WTC11 (cell line): ENCODE measurements around the gene RABL3. TPM values are rescaled to one million over a fixed set of nuclear protein-coding genes. Genes with fewer than 3 reads are reported as not detected.

Experiments used
- ATAC-seq: fragments of 200-7000 bp; cut with Tn5 transposase; 2 replicates; pipeline ENCODE4 v1.10.0; 2021; ENCODE audit warnings: mild to moderate bottlenecking, moderate library complexity
- CTCF ChIA-PET: fragments of 300-600 bp; sonication (Branson Sonifier 250); formaldehyde crosslinking; loops from one replicate; lab custom pipeline; 2021; ENCODE audit warnings: antibody characterized with exemption; lab: Charles Lee
- POLR2A ChIA-PET: fragments of 350-600 bp; sonication (Branson Sonifier 250); formaldehyde crosslinking; loops from one replicate; lab custom pipeline; 2021; ENCODE audit warnings: antibody characterized with exemption; lab: Charles Lee
- DNase-seq: peaks from one replicate; pipeline ENCODE4 v3.0.0; 2021; ENCODE audit warnings: low spot score
- H3K27ac Mint-ChIP-seq: 2 replicates; pipeline ENCODE4 v1.8.0; 2021; ENCODE audit warnings: mixed read lengths
- H3K27me3 Mint-ChIP-seq: 2 replicates; pipeline ENCODE4 v1.8.0; 2021; ENCODE audit warnings: low read depth, mild to moderate bottlenecking, moderate library complexity, mixed read lengths
- H3K36me3 Mint-ChIP-seq: 2 replicates; pipeline ENCODE4 v1.8.0; 2021; ENCODE audit warnings: mixed read lengths
- H3K4me1 Mint-ChIP-seq: 2 replicates; pipeline ENCODE4 v1.8.0; 2022; ENCODE audit warnings: mixed read lengths
- H3K4me3 Mint-ChIP-seq: 2 replicates; pipeline ENCODE4 v1.8.0; 2021; ENCODE audit warnings: mild to moderate bottlenecking, moderate library complexity, mixed read lengths
- H3K9me3 Mint-ChIP-seq: 2 replicates; pipeline ENCODE4 v1.8.0; 2021; ENCODE audit warnings: mixed read lengths
- ATF1 ChIP-seq: sonication (generic); formaldehyde crosslinking; IDR thresholded peaks from 2 replicates; pipeline ENCODE4 v1.8.1; 2023; ENCODE audit warnings: mild to moderate bottlenecking, moderate library complexity, missing genetic modification reagents
- ATF2 ChIP-seq: sonication (generic); formaldehyde crosslinking; IDR thresholded peaks from 2 replicates; pipeline ENCODE4 v1.8.1; 2022; ENCODE audit warnings: low read depth, missing genetic modification reagents, borderline replicate concordance
- EMX1 ChIP-seq: fragments of 250-450 bp; sonication (Bioruptor Pico); IDR thresholded peaks from 2 replicates; pipeline ENCODE4 v1.8.0; 2021; ENCODE audit warnings: mild to moderate bottlenecking
- ERG ChIP-seq: fragments of 250-450 bp; sonication (Bioruptor Pico); IDR thresholded peaks from 2 replicates; pipeline ENCODE4 v1.8.0; 2021; ENCODE audit warnings: mild to moderate bottlenecking
- ESRRA ChIP-seq: sonication (generic); formaldehyde crosslinking; IDR thresholded peaks from 2 replicates; pipeline ENCODE4 v1.8.1; 2022; ENCODE audit warnings: mild to moderate bottlenecking, missing genetic modification reagents, borderline replicate concordance
- ETV6 ChIP-seq: sonication (generic); formaldehyde crosslinking; IDR thresholded peaks from 2 replicates; pipeline ENCODE4 v1.8.1; 2022; ENCODE audit warnings: mild to moderate bottlenecking, missing genetic modification reagents
- HMGA2 ChIP-seq: fragments of 250-450 bp; sonication (Bioruptor Pico); IDR thresholded peaks from 2 replicates; pipeline ENCODE4 v1.4.0; 2021; ENCODE audit warnings: mild to moderate bottlenecking, moderate library complexity
- JAZF1 ChIP-seq: fragments of 250-450 bp; sonication (Bioruptor Pico); IDR thresholded peaks from 2 replicates; pipeline ENCODE4 v1.9.0; 2021; ENCODE audit warnings: moderate library complexity, mild to moderate bottlenecking, inconsistent platforms
- JUN ChIP-seq: sonication (generic); formaldehyde crosslinking; IDR thresholded peaks from 2 replicates; pipeline ENCODE4 v1.8.0; 2023; ENCODE audit warnings: mild to moderate bottlenecking, missing genetic modification reagents
- MXD4 ChIP-seq: fragments of 250-450 bp; sonication (Bioruptor Pico); IDR thresholded peaks from 2 replicates; pipeline ENCODE4 v1.8.0; 2021; ENCODE audit warnings: mild to moderate bottlenecking, moderate library complexity, borderline replicate concordance
- NFE2L1 ChIP-seq: sonication (generic); formaldehyde crosslinking; IDR thresholded peaks from 2 replicates; pipeline ENCODE4 v1.8.1; 2023; ENCODE audit warnings: missing genetic modification reagents
- NR2C2 ChIP-seq: sonication (generic); formaldehyde crosslinking; IDR thresholded peaks from 2 replicates; pipeline ENCODE4 v1.8.0; 2022; ENCODE audit warnings: mild to moderate bottlenecking, missing genetic modification reagents
- RELA ChIP-seq: sonication (generic); formaldehyde crosslinking; IDR thresholded peaks from 2 replicates; pipeline ENCODE4 v1.8.1; 2022; ENCODE audit warnings: missing genetic modification reagents, mild to moderate bottlenecking, borderline replicate concordance
- SOX15 ChIP-seq: fragments of 250-450 bp; sonication (Bioruptor Pico); IDR thresholded peaks from 2 replicates; pipeline ENCODE4 v1.9.0; 2021; ENCODE audit warnings: mild to moderate bottlenecking
- TCF7 ChIP-seq: sonication (generic); formaldehyde crosslinking; IDR thresholded peaks from 2 replicates; pipeline ENCODE4 v1.8.0; 2022; ENCODE audit warnings: mild to moderate bottlenecking, low read depth, missing genetic modification reagents, moderate library complexity
- ZNF219 ChIP-seq: sonication (generic); formaldehyde crosslinking; IDR thresholded peaks from 2 replicates; pipeline ENCODE4 v1.8.0; 2023; ENCODE audit warnings: missing genetic modification reagents, mild to moderate bottlenecking, borderline replicate concordance
- ZNF263 ChIP-seq: sonication (generic); formaldehyde crosslinking; IDR thresholded peaks from 2 replicates; pipeline ENCODE4 v1.8.1; 2022; ENCODE audit warnings: low read depth, mild to moderate bottlenecking, moderate library complexity, missing genetic modification reagents
- ZNF671 ChIP-seq: fragments of 250-450 bp; sonication (Bioruptor Pico); IDR thresholded peaks from 2 replicates; pipeline ENCODE4 v1.8.0; 2021; ENCODE audit warnings: mild to moderate bottlenecking
- total RNA-seq: library from RNA; stranded (reverse); gene quantifications from 3 replicates; pipeline ENCODE4 v1.2.3, GENCODE V29; 2021
- TF ChIP-seq, protein P1 (sequence below): sonication (generic); formaldehyde crosslinking; IDR thresholded peaks from 2 replicates; pipeline ENCODE4 v1.8.1; 2023; ENCODE audit warnings: mild to moderate bottlenecking, missing genetic modification reagents, moderate library complexity
- TF ChIP-seq, protein P2 (sequence below): fragments of 250-450 bp; sonication (Bioruptor Pico); IDR thresholded peaks from 2 replicates; pipeline ENCODE4 v2.1.2; 2022; ENCODE audit warnings: mild to moderate bottlenecking, moderate library complexity
- TF ChIP-seq, protein P3 (sequence below): sonication (generic); formaldehyde crosslinking; IDR thresholded peaks from 2 replicates; pipeline ENCODE4 v1.8.1; 2022; ENCODE audit warnings: mild to moderate bottlenecking, moderate library complexity, missing genetic modification reagents
- TF ChIP-seq, protein P4 (sequence below): sonication (generic); formaldehyde crosslinking; IDR thresholded peaks from 2 replicates; pipeline ENCODE4 v1.8.0; 2022; ENCODE audit warnings: mild to moderate bottlenecking, missing genetic modification reagents
- TF ChIP-seq, protein P5 (sequence below): sonication (generic); formaldehyde crosslinking; IDR thresholded peaks from 2 replicates; pipeline ENCODE4 v1.8.0; 2023; ENCODE audit warnings: mild to moderate bottlenecking, missing genetic modification reagents

Gene RABL3
- total RNA-seq, 1 experiment from 2014 or later, result 18.2 TPM

- POLR2A ChIA-PET, result no interaction called here
- H3K4me3 Mint-ChIP-seq, result peak overlapping the region; percentile 17; the same call in 1 of the 2 replicates
- CTCF ChIA-PET, result interaction anchor here (1.3 kb wide), 1 partner anchor 34 kb away, joined by 4 read pairs; no protein-coding TSS in a partner anchor
Observed at GRCh38 chr3:120752865-120753264, 10.5 kb upstream of the RABL3 start.

GRCh38 chr3:120752230-120752629 is 9.9 kb upstream of the RABL3 start:
- Mint-ChIP-seq H3K4me3 (no peak overlapping the region), H3K4me1 (peaks cover 40% of the 10 kb centered on the region), H3K36me3 (peaks cover 41% of the 10 kb centered on the region), H3K27me3 (no peaks in the 10 kb centered on the region), H3K9me3 (peaks cover 14% of the 10 kb centered on the region)
- DNase-seq, result no peak
- no peak for ATAC-seq
- TF ChIP-seq ZNF219 (CRISPR knock-in tag), result no peak
- TF ChIP-seq, all 79 proteins: peak for 0
- peak overlapping the region; percentile 25; the same call in 1 of the 2 replicates for H3K27ac Mint-ChIP-seq
- ChIA-PET CTCF (no interaction called here), POLR2A (no interaction called here)

More at GRCh38 chr3:120752865-120753264, 10.5 kb upstream of the RABL3 start:
- H3K4me1 Mint-ChIP-seq, result peaks cover 40% of the 10 kb centered on the region
- TF ChIP-seq ETV6 (CRISPR knock-in tag) (no peak), MXD4 (no peak), JAZF1 (CRISPR knock-in tag) (no peak), ATF2 (no peak), ERG (no peak), EMX1 (no peak), ZNF263 (CRISPR knock-in tag) (no peak), TCF7 (CRISPR knock-in tag) (no peak), ESRRA (CRISPR knock-in tag) (no peak)
- TF ChIP-seq, protein P1, sequence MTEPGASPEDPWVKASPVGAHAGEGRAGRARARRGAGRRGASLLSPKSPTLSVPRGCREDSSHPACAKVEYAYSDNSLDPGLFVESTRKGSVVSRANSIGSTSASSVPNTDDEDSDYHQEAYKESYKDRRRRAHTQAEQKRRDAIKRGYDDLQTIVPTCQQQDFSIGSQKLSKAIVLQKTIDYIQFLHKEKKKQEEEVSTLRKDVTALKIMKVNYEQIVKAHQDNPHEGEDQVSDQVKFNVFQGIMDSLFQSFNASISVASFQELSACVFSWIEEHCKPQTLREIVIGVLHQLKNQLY (CRISPR knock-in tag), result no peak
- TF ChIP-seq, protein P2, sequence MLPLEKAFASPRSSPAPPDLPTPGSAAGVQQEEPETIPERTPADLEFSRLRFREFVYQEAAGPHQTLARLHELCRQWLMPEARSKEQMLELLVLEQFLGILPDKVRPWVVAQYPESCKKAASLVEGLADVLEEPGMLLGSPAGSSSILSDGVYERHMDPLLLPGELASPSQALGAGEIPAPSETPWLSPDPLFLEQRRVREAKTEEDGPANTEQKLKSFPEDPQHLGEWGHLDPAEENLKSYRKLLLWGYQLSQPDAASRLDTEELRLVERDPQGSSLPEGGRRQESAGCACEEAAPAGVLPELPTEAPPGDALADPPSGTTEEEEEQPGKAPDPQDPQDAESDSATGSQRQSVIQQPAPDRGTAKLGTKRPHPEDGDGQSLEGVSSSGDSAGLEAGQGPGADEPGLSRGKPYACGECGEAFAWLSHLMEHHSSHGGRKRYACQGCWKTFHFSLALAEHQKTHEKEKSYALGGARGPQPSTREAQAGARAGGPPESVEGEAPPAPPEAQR, result no peak
- peaks cover 41% of the 10 kb centered on the region for H3K36me3 Mint-ChIP-seq
- H3K27me3 Mint-ChIP-seq, result no peaks in the 10 kb centered on the region
- ATAC-seq (no peak), DNase-seq (no peak)
- peaks cover 10% of the 10 kb centered on the region for H3K9me3 Mint-ChIP-seq
- peak overlapping the region; percentile 93 for H3K27ac Mint-ChIP-seq

GRCh38 chr3:120749843-120750242 is 7.5 kb upstream of the RABL3 start:
- H3K4me3 Mint-ChIP-seq, result no peak overlapping the region
- H3K9me3 Mint-ChIP-seq, result peaks cover 10% of the 10 kb centered on the region
- peak overlapping the region; percentile 52 for H3K27ac Mint-ChIP-seq
- ChIA-PET CTCF (no interaction called here), POLR2A (no interaction called here)
- ATAC-seq, result no peak
- no peaks in the 10 kb centered on the region for H3K27me3 Mint-ChIP-seq
- DNase-seq, result no peak
- peaks cover 45% of the 10 kb centered on the region for H3K4me1 Mint-ChIP-seq
- peaks cover 41% of the 10 kb centered on the region for H3K36me3 Mint-ChIP-seq
- TF ChIP-seq, protein P3, sequence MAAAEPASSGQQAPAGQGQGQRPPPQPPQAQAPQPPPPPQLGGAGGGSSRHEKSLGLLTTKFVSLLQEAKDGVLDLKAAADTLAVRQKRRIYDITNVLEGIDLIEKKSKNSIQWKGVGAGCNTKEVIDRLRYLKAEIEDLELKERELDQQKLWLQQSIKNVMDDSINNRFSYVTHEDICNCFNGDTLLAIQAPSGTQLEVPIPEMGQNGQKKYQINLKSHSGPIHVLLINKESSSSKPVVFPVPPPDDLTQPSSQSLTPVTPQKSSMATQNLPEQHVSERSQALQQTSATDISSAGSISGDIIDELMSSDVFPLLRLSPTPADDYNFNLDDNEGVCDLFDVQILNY, result no peak
- TF ChIP-seq SOX15 (no peak), NR2C2 (CRISPR knock-in tag) (no peak), ATF1 (CRISPR knock-in tag) (no peak), JUN (CRISPR knock-in tag) (no peak), RELA (no peak), ZNF671 (no peak), NFE2L1 (no peak), HMGA2 (CRISPR knock-in tag) (no peak)
- TF ChIP-seq, protein P4, sequence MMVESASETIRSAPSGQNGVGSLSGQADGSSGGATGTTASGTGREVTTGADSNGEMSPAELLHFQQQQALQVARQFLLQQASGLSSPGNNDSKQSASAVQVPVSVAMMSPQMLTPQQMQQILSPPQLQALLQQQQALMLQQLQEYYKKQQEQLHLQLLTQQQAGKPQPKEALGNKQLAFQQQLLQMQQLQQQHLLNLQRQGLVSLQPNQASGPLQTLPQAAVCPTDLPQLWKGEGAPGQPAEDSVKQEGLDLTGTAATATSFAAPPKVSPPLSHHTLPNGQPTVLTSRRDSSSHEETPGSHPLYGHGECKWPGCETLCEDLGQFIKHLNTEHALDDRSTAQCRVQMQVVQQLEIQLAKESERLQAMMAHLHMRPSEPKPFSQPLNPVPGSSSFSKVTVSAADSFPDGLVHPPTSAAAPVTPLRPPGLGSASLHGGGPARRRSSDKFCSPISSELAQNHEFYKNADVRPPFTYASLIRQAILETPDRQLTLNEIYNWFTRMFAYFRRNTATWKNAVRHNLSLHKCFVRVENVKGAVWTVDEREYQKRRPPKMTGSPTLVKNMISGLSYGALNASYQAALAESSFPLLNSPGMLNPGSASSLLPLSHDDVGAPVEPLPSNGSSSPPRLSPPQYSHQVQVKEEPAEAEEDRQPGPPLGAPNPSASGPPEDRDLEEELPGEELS (CRISPR knock-in tag), result no peak
- TF ChIP-seq, protein P5, sequence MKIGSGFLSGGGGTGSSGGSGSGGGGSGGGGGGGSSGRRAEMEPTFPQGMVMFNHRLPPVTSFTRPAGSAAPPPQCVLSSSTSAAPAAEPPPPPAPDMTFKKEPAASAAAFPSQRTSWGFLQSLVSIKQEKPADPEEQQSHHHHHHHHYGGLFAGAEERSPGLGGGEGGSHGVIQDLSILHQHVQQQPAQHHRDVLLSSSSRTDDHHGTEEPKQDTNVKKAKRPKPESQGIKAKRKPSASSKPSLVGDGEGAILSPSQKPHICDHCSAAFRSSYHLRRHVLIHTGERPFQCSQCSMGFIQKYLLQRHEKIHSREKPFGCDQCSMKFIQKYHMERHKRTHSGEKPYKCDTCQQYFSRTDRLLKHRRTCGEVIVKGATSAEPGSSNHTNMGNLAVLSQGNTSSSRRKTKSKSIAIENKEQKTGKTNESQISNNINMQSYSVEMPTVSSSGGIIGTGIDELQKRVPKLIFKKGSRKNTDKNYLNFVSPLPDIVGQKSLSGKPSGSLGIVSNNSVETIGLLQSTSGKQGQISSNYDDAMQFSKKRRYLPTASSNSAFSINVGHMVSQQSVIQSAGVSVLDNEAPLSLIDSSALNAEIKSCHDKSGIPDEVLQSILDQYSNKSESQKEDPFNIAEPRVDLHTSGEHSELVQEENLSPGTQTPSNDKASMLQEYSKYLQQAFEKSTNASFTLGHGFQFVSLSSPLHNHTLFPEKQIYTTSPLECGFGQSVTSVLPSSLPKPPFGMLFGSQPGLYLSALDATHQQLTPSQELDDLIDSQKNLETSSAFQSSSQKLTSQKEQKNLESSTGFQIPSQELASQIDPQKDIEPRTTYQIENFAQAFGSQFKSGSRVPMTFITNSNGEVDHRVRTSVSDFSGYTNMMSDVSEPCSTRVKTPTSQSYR (CRISPR knock-in tag), result no peak
- TF ChIP-seq, protein P1 (CRISPR knock-in tag), result no peak
